OCI-LY7 (cell line): ENCODE results near the gene SEMA6B.
"Not testable (repeated sequence)": the region's sequence is repeated elsewhere in the genome, so short reads cannot be mapped to it uniquely, and the experiment has no call there.

Experiments
- EZH2phosphoT487 ChIP-seq: fragments of 200-600 bp; sonication (generic); IDR thresholded peaks from 2 replicates; pipeline ENCODE4 v1.6.1; 2018; ENCODE audit warnings: low read depth, borderline replicate concordance, mild to moderate bottlenecking, mixed run types, antibody characterized with exemption, low read length, moderate library complexity, mixed read lengths
- TF ChIP-seq, protein P1 (sequence below): fragments of 200-600 bp; sonication (generic); conservative IDR thresholded peaks from 2 replicates; pipeline ENCODE4 v1.5.1; 2014; ENCODE audit warnings: mild to moderate bottlenecking, antibody characterized with exemption, low read length, moderate library complexity, mixed read lengths

- TF ChIP-seq, protein P1, sequence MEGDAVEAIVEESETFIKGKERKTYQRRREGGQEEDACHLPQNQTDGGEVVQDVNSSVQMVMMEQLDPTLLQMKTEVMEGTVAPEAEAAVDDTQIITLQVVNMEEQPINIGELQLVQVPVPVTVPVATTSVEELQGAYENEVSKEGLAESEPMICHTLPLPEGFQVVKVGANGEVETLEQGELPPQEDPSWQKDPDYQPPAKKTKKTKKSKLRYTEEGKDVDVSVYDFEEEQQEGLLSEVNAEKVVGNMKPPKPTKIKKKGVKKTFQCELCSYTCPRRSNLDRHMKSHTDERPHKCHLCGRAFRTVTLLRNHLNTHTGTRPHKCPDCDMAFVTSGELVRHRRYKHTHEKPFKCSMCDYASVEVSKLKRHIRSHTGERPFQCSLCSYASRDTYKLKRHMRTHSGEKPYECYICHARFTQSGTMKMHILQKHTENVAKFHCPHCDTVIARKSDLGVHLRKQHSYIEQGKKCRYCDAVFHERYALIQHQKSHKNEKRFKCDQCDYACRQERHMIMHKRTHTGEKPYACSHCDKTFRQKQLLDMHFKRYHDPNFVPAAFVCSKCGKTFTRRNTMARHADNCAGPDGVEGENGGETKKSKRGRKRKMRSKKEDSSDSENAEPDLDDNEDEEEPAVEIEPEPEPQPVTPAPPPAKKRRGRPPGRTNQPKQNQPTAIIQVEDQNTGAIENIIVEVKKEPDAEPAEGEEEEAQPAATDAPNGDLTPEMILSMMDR: not testable (repeated sequence)
- not testable (repeated sequence) for TF ChIP-seq EZH2phosphoT487
Measured at GRCh38 chr19:4562085-4562484, 2.6 kb upstream of the SEMA6B start.
